NCI-H2081 treated with DMSO at 0.1 percent for 48 hours (cell line): Measurements from ENCODE around the gene CD84.
"Not testable (repeated sequence)": the region's sequence is repeated elsewhere in the genome, so short reads cannot be mapped to it uniquely, and the experiment has no call there.

ENCODE experiments used
- DNase-seq: peaks from one replicate; lab custom pipeline; 2025; lab: John Stamatoyannopoulos, UW

The CD84 gene

DNA sequence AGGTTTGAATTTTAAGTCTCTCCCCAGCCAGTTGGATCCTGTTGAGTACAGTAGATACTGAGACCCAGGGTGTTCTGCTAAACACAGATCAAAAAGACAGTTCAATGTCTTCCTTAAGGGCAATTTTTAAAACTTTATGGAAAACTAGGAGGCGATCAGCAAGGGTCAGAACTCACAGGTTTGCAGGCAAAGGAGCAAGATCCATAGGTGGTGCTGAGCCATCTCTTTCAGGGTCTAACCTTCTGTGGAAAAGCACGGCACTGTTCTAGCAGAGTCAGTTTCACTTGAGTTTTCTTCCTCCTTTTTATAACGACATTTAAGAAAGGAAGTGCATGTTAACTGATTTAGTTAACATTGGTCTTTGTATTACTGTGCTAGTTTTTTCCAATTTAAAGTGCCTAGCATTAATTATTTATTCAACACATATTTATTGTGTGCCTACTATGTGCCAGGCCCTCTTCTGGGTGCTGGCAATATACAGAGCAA, at the start of gene CD84:
Gene CD84, minus strand, starts transcription at position 281 of the 486 bp plus-strand sequence. Its CDS starts 59 bp downstream, at position 222.
- no peak for DNase-seq

GRCh38 chr1:160628799-160629263, 49.5 kb upstream of the CD84 start:
- no peak for DNase-seq

GRCh38 chr1:160627677-160628289, 48.5 kb upstream of the CD84 start:
- DNase-seq, result not testable (repeated sequence)

GRCh38 chr1:160626509-160627342, 47.4 kb upstream of the CD84 start:
- DNase-seq, result no peak

- no peak for DNase-seq
These were observed 46.6 kb upstream of the CD84 start for GRCh38 chr1:160625725-160626498.

GRCh38 chr1:160625321-160625720, 46.0 kb upstream of the CD84 start:
- no peak for DNase-seq

GRCh38 chr1:160624464-160624863, 45.2 kb upstream of the CD84 start:
- no peak for DNase-seq

- DNase-seq, result no peak
These were observed 44.6 kb upstream of the CD84 start for GRCh38 chr1:160623862-160624261.

DNA sequence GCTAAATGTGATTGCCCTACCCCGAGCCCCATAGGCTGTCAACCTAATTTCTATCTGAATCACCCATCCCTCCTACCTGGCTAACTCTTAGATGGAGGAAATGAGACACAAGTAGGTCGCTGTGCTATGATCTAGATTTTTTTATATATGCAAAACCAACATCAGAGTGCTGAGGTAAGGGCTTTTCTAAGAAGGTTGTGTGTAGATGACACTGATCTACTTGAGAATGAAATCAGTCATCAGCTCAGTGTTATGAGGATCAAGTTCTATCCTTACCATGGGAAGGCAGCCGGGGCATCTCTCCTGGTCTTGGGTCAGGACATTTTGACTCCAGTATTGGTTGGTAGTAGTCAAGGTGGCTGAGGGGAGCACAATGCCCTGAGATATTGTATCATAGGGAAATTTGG, 43.9 kb upstream of the CD84 start:
- DNase-seq, result no peak

DNA sequence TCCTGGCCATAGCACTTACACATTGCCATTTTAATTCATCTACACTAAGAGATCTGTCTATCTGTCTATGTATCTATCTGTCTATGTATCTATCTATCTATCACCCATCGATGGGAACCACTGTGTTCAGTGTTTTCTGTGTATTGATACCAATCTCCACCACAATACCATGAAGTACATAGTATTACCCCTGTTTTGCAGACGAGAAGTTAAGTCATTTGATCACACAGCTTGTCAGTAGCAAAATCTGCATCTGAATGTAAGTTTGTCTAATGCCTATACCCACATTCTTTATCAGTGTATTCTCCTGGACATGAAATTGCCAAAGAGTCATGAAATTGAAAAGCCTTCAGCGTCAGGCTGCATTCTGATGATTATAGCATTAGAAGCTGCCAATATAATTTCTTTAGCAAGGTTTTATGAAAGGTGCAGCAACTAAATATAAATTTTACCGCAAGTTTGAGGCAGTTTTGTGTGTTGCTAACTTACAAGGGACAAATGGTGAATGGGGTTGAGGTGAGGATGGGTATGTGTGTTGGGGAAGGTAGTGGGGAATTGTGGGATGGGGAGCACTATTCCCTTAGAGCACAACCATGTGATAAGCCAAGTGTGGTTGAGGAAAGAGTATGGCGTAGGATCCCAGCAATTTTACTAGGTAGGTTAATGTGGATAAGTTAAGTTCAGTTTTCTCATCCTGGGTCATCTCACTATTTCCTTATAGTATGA, 43.4 kb upstream of the CD84 start:
- no peak for DNase-seq

DNA sequence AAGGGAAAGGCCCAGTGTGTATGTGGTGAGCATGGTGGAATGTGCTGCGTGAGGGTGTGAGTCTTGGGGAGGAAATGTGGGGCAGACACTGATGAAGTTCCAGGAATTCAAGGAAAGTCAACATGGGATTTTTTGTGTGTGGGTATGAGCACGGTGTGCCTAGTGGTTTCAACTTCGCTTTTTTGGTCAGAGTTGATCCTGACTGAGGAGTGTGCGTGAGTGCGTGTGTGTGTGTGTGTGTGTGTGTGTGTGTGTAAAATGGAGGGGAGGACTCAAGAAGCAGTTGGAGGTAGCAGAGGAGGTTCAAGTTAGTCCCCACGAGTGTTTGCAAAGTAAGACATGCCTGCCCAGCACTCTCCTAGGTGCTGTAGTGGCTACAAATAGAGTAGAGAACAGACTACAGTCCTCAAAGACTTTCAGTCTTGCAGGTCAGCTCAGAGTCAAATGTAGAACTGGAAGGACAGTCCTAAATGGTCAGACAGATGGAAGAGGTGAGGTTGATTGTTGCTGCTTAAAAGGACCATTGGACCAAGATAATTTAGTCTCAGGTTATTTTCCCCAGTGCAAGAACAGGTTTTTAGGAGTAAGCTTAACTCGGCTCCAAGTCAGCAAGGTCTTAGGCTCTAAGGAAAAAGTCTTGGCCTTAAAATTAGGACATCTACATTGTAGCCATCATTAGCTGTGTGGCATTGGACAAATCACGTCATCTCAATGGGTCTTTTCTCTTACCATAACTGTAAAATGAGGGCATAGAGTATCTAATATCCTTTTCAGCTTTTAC, 42.5 kb upstream of the CD84 start:
- no peak for DNase-seq

- no peak for DNase-seq
These were observed 41.8 kb upstream of the CD84 start for GRCh38 chr1:160620942-160621632.

DNA sequence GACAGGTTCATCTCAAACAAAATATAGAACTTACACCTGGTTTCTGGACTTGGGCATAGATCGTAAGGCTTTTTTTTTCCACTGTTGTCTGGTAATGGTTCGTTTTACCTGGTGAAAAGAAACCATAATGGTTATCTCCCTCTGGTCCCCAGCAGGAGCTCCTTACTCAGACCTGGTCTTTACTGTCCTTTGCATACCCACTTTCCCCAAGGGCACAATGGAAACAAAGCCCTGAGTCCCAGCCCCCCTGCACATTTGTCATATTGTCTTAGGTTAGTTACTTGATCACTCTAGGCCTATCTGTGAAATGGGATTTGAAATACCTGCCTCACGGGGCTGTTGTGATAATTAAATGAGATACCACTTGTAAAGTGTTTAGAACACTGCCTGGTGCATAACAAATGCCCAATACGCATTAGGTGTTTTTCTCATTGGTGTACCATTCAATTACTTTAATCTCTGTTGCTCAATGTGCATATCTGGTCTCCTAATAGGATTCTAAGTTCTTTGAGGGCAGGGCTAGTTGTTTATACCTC, 40.5 kb upstream of the CD84 start:
- no peak for DNase-seq

DNA sequence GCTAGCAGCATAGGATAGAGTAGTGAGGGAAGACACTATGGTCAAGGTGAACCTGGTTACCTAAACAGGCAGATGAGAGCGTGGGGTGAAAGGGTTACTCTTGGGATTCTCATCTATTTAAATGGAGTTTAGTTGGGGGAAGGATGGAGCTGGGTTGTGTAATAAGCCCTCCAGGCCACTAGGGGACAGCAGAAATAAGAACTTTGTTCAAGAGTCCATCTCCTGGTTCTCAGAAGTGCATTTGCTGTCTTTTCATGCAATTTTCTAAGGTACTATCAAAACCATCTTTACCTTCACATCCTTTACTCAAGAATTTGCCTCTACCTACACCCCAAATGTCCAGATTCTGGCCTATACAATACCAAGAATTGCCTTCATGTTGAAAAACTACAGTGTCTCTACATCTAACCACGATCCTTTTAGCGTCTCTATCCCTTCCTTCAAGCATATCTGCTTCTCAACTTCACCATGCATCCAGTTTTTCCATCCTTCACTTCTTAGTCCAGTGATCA, 39.5 kb upstream of the CD84 start:
- DNase-seq, result no peak

DNA sequence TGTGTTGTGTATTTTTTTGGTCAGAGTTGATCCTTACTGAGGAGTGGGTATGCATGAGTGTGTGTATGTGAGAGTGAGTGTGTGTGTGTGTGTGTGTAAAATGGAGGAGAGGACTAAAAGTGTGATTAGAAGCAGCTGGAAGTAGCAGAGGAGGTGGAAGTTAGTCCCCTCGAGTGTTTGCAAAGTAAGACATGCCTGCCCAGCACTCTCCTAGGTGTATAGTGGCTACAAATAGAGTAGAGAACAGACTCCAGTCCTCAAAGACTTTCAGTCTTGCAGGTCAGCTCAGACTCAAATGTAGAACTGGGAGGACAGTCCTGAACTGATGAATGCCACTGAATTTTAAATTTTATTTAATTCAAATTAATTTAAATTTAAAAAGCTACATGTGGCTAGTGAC, 39.0 kb upstream of the CD84 start:
- DNase-seq, result no peak

DNA sequence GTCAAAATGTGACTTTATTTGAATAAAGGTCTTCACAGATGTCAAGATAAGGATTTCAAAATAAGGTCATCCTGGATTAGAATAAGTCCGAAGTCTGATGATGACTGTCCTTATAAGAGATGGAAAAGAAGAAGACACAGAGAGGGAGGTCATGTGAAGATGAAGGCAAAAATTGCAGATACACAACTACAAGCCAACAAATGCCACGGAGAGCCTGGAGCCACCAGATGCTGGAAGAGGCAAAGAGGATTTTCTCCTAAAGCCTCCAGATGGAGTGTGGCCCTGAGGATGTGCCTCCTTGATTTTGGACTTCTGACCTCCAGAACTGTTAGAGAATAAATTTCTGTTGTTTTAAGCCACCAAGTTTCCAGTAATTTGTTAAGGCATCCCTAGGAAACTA, 36.4 kb upstream of the CD84 start:
- DNase-seq, result no peak

DNA sequence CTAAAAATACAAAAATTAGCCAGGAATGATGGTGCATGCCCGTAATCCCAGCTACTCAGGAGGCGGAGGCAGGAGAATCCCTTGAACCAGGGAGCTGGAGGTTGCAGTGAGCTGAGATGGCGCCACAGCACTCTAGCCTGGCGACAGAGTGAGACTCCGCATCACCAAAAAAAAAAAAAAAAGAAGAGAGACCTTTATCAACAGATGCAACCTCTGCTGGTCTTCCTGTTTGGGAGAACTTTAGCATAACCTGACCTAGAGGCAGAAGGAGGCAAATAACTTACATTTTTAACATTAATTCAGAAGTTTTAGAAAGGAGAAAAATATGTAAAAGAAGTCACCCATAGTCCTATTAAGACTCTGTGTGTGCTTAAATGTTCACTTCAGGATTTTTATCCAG, 35.1 kb upstream of the CD84 start:
- no peak for DNase-seq

DNA sequence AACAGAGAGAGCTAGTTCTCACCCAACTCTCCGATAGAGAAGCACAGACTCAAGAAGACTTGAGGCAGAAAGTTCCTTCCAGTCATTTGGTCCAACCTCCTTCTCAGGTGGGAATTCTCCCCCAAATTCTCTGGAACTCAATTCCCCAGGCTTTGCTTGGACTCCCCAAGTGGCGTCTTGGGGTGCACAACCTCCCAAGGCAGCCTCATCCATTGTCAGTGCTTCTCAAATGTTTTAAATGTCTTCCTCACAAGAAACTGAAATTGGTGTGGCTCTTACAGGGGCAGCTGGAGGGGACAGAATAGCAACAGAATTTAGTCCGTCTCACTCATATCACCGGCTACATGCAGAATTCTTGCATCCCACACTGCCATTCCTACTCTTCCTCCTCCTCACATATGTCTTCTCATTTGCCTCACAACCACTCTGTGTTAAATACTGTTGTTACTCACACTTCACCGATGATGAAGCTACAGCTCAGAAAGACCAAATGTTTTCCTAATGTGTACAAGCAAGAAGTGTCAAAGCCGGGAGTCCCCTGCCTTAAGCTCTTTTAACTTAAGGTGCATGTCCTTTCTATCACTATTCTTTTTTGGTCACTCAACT, 33.4 kb upstream of the CD84 start:
- no peak for DNase-seq

DNA sequence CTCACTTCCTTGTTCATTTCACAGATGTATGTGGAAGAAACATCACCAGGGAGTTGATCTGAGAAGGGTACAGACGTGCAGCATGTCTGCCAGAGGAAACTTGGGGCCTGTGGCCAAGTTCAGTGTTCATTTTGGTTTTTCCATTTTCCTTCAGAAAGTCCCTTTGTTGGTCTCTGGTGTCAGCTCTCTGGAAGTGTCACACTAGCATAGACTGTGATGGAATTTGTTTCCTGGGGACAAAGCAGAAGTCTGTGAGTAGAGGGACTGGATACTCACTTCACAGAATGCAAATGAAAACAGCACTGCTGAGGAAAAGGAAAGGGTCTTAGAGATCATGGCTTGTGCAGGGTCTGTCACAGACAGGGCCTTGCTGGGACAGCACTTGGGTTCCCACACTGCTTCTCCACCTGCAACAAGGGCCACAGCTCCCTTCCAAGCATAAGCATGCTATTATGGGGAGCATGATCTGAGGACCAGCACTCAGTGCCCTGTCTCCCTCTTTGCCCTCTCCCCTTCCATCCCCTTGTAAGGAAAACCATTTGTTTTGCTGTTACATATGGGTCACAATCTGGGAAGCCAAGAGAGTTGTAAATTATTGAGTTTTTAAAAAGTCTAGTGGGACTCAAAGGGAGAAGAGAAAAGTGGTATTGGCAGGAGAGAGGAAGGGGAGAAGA, 31.4 kb upstream of the CD84 start:
- no peak for DNase-seq
